BE2C (cell line): ENCODE results near the gene TEKTIP1.

ENCODE experiments used
- DNase-seq: peaks from one replicate; pipeline ENCODE4 v3.0.0-alpha.2; 2020
- H3K27me3 ChIP-seq: fragments of 250-450 bp; sonication (Bioruptor Pico); 2 replicates; pipeline ENCODE4 v1.5.1; 2020; ENCODE audit warnings: mild to moderate bottlenecking
- H3K36me3 ChIP-seq: fragments of 250-450 bp; sonication (Bioruptor Pico); 2 replicates; pipeline ENCODE4 v1.5.1; 2020; ENCODE audit warnings: mild to moderate bottlenecking
- H3K4me1 ChIP-seq: fragments of 250-450 bp; sonication (Bioruptor Pico); 2 replicates; pipeline ENCODE4 v1.5.1; 2020
- H3K4me3 ChIP-seq: 2 replicates; pipeline ENCODE4 v1.5.1; 2011; ENCODE audit warnings: low read depth, low read length
- H3K9me3 ChIP-seq: fragments of 250-450 bp; sonication (Bioruptor Pico); 2 replicates; pipeline ENCODE4 v1.5.1; 2020
- CTCF ChIP-seq: IDR thresholded peaks from 2 replicates; pipeline ENCODE4 v1.5.1; 2012; ENCODE audit warnings: mild to moderate bottlenecking, low read depth, low read length

The TEKTIP1 gene

DNA sequence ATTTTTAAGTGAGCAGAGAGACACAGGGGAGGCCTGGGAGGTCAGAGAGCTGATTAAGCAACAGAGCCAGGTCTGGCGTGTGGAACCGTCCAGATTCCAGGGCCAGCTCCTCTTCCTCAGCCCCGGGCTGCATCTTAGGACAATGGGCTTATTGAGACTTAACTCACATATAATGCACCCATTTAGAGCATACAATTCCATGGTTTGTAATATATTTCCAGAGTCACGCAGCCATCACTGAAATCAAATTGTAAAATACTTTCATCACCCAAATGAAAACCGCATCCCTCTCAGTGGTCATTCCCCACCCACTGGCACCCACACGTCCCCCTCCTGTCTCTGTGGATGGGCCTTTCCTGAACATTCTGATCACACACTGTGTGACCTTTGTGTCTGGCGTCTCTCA, 31.6 kb downstream of the TEKTIP1 start:
- Histone ChIP-seq H3K27me3 (no peaks in the 10 kb centered on the region), H3K4me3 (no peak overlapping the region), H3K9me3 (no peaks in the 10 kb centered on the region), H3K36me3 (peaks cover 7% of the 10 kb centered on the region; the same call in 1 of the 2 replicates), H3K4me1 (peaks cover 3% of the 10 kb centered on the region; the same call in 1 of the 2 replicates)
- no peak for TF ChIP-seq CTCF
- DNase-seq, result no peak

DNA sequence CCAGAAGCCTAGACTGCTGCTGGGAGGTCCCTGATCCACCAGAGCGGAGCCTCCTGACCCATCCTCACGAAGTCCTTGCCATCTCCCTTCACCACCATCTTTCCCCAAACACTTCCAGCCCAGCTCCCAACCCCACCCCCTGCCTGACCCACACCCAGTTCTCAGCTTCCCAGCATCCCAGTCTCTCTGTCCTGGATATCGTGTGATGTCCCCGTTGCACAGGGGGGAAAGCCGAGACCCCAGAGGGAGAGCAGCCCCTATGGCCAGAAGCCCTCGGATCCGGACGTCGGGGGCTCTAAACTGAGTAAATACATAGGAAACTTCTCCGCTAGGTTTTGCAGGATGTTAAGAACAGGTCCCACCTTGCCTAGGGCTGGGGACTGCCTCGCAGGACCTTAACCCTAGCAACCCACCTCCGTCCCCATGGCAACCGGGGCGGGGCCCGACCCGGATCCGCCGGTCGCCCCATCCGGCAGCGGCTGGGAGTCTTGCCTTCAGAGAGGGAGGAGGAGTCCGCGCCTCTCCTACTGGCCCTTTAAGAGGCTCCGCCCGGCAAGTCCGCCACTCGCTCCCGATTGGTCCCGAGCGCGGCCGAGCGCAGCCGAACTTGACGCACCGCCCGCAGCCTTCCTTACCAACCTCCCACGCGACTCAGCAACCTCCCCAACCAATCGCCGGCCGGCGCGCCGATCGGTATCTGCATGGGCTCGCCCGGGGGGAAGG, 33.3 kb downstream of the TEKTIP1 start:
- H3K4me1 ChIP-seq, result peaks cover 9% of the 10 kb centered on the region
- peak overlapping the region; percentile 62 for H3K4me3 ChIP-seq
- peaks cover 7% of the 10 kb centered on the region; the same call in 1 of the 2 replicates for H3K36me3 ChIP-seq
- no peaks in the 10 kb centered on the region for H3K27me3 ChIP-seq
- no peaks in the 10 kb centered on the region for H3K9me3 ChIP-seq
- no peak for TF ChIP-seq CTCF
- DNase-seq, result peak; percentile 100

DNA sequence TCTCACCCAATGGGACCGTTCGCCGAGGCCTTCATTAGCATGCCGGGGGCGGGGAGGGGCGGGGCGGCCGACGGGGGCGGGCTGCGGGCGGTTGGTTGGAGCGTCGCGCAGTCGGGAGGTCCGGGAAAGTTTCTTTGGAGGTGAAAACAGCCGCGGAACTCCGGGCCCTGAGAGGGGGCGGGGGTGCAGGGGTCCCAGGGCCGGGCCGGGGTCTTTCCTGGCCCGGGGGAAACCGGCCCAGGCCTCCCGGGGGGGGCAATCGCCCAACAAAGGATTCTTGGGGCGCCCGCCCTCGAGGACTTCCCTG, 33.8 kb downstream of the TEKTIP1 start, which contains the start of gene HMG20B:
Gene HMG20B, plus strand, starts transcription at position 90 of the 307 bp plus-strand sequence. CDS start 366 bp downstream, outside the sequence.
- Histone ChIP-seq H3K9me3 (no peaks in the 10 kb centered on the region), H3K27me3 (no peaks in the 10 kb centered on the region), H3K36me3 (peaks cover 7% of the 10 kb centered on the region; the same call in 1 of the 2 replicates), H3K4me3 (peak within 1 kb of the TSS; percentile 79), H3K4me1 (peaks cover 9% of the 10 kb centered on the region)
- no peak for TF ChIP-seq CTCF
- DNase-seq, result no peak

GRCh38 chr19:3573162-3573857, 34.3 kb downstream of the TEKTIP1 start:
- peak overlapping the region; percentile 79 for H3K4me3 ChIP-seq
- H3K9me3 ChIP-seq, result no peaks in the 10 kb centered on the region
- peak; percentile 46 for DNase-seq
- TF ChIP-seq CTCF, result no peak
- peaks cover 9% of the 10 kb centered on the region for H3K4me1 ChIP-seq
- peaks cover 7% of the 10 kb centered on the region; the same call in 1 of the 2 replicates for H3K36me3 ChIP-seq
- no peaks in the 10 kb centered on the region for H3K27me3 ChIP-seq

DNA sequence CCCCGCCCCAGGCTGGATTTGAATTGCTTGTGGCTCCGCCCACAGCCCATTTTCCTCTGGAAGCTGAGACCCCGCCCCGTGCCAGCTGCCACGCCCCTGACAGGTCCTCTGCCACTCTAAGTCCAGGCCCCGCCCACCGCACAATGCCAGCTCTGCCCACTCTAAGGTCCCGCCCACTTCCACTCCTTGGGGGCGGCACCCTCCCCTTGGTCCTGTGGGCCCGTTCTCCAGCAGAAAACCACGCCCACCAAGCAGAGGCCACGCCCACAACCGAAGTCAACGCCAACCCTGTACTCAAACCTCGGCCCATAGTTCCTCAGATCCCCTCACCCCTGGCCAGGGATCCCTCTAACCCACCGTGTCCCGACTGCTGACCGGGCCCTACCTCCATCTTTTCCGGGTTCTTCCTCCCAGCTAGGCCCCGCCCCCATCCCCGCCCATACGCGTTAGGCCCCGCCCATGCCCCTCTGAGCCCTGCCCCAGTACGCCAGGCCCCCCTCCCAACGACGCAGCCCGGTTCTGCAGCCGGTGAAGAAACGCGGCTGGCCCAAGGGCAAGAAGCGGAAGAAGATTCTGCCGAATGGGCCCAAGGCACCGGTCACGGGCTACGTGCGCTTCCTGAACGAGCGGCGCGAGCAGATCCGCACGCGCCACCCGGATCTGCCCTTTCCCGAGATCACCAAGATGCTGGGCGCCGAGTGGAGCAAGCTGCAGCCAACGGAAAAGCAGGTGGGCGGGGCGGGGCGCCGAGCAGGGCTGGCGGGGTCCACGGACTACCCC, 35.1 kb downstream of the TEKTIP1 start:
- H3K9me3 ChIP-seq, result no peaks in the 10 kb centered on the region
- H3K36me3 ChIP-seq, result peaks cover 7% of the 10 kb centered on the region; the same call in 1 of the 2 replicates
- no peak for TF ChIP-seq CTCF
- peaks cover 9% of the 10 kb centered on the region for H3K4me1 ChIP-seq
- peak overlapping the region; percentile 79 for H3K4me3 ChIP-seq
- peak; percentile 100 for DNase-seq
- H3K27me3 ChIP-seq, result no peaks in the 10 kb centered on the region
